Gastroesophageal sphincter (tissue), 3 donors: Measurements from ENCODE around the gene GPR173.

Experiments
- EP300 ChIP-seq: sonication (generic); formaldehyde crosslinking; IDR thresholded peaks from one replicate; pipeline ENCODE4 v1.6.1; 2017; ENCODE audit warnings: antibody characterized with exemption, mild to moderate bottlenecking
- POLR2A ChIP-seq, 2 donors: fragments of 450-650 bp; IDR thresholded peaks; one replicate each; pipeline ENCODE4 v1.6.1; 2017; ENCODE audit warnings: antibody characterized with exemption in 2 of 2, mild to moderate bottlenecking in 2 of 2, moderate library complexity in 1 of 2
- POLR2AphosphoS5 ChIP-seq: sonication (generic); formaldehyde crosslinking; IDR thresholded peaks from one replicate; pipeline ENCODE4 v1.6.1; 2017; ENCODE audit warnings: antibody characterized with exemption
- TF ChIP-seq, protein P1 (sequence below), 4 experiments: fragments of 200-600 bp in 2 of 4; fragments of 450-650 bp in 2 of 4; sonication (generic) in 1 of 4; IDR thresholded peaks; one replicate each; pipeline ENCODE4 v1.5.1; 2017 to 2019; ENCODE audit warnings: antibody characterized with exemption in 4 of 4, mild to moderate bottlenecking in 2 of 4, moderate library complexity in 2 of 4

- TF ChIP-seq, protein P1, sequence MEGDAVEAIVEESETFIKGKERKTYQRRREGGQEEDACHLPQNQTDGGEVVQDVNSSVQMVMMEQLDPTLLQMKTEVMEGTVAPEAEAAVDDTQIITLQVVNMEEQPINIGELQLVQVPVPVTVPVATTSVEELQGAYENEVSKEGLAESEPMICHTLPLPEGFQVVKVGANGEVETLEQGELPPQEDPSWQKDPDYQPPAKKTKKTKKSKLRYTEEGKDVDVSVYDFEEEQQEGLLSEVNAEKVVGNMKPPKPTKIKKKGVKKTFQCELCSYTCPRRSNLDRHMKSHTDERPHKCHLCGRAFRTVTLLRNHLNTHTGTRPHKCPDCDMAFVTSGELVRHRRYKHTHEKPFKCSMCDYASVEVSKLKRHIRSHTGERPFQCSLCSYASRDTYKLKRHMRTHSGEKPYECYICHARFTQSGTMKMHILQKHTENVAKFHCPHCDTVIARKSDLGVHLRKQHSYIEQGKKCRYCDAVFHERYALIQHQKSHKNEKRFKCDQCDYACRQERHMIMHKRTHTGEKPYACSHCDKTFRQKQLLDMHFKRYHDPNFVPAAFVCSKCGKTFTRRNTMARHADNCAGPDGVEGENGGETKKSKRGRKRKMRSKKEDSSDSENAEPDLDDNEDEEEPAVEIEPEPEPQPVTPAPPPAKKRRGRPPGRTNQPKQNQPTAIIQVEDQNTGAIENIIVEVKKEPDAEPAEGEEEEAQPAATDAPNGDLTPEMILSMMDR (IDR thresholded peaks at IDR 0.05) = no peak
- TF ChIP-seq POLR2A (IDR thresholded peaks at IDR 0.05) (no peak), POLR2AphosphoS5 (no peak), EP300 (no peak)
Measured at GRCh38 chrX:53009032-53009431, 39.6 kb upstream of the GPR173 start.
